Activated T-helper 17 cell treated with anti-CD3 and anti-CD28 coated beads, Interleukin-2, amount 50 U/mL, for 72 hours (primary cell): ENCODE measurements around the gene LAIR2. TPM values are rescaled to one million over a fixed set of nuclear protein-coding genes. Genes with fewer than 3 reads are reported as not detected.
"Not testable (repeated sequence)": the region's sequence is repeated elsewhere in the genome, so short reads cannot be mapped to it uniquely, and the experiment has no call there.

Source experiments
- ATAC-seq: fragments of 150-1000 bp; cut with Tn5 transposase; replicated peaks from 2 replicates; pipeline ENCODE4 v1.10.0; 2021; ENCODE audit warnings: mild to moderate bottlenecking, moderate library complexity
- H3K27ac Mint-ChIP-seq: one replicate; pipeline ENCODE4 v1.8.0; 2022; ENCODE audit warnings: mixed read lengths
- H3K27me3 Mint-ChIP-seq: one replicate; pipeline ENCODE4 v1.8.0; 2022; ENCODE audit warnings: mixed read lengths
- H3K36me3 Mint-ChIP-seq: one replicate; pipeline ENCODE4 v1.8.0; 2022; ENCODE audit warnings: low read depth, mild to moderate bottlenecking, mixed read lengths
- H3K4me1 Mint-ChIP-seq: one replicate; pipeline ENCODE4 v1.8.0; 2022; ENCODE audit warnings: mixed read lengths
- H3K4me3 Mint-ChIP-seq: one replicate; pipeline ENCODE4 v1.8.0; 2022; ENCODE audit warnings: mild to moderate bottlenecking, mixed read lengths
- H3K9me3 Mint-ChIP-seq: one replicate; pipeline ENCODE4 v1.8.0; 2022; ENCODE audit warnings: mixed read lengths
- total RNA-seq, 2 donors: library from RNA; stranded (reverse); gene quantifications; one replicate each; pipeline ENCODE4 v1.2.3, GENCODE V29; 2022

LAIR2 gene
- total RNA-seq, 2 donors from 2014 or later: 0.66 TPM; not detected in 1

DNA sequence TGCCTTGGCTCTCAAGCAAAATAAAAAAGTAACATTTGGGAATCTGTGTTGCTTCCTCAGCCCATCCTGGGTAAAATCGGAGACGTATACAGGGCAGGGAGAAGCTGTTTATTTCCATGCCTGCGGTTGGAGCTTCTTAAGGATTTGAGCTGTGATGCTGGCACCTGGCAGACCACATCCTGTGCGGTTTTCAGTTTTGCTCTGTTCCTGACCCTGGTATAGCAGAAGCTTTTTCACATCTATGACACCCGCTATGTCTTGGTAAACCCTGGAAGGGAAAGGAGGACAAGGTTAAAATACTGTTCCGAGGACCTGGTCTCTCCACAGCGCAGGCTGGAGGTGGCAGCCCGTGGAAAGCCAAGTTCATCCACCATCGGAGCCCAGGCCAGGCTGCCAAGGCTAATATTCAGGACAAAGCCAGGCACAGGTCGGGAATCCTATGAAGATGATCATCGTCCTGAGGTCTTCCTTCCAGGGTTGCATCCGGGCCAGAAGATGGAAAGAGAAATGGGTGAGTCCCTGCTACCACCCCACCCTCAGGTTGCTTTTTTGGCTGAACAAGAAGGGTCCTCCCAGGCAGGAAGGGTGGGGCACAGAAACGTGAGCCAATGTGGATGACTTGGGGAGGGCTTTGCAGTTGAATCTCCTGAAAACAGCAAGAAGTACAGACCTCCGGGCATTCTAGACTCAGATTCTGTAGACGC, 4.7 kb upstream of the LAIR2 start:
- H3K4me1 Mint-ChIP-seq: peaks cover 11% of the 10 kb centered on the region
- not testable (repeated sequence) for H3K9me3 Mint-ChIP-seq, H3K27ac Mint-ChIP-seq, H3K36me3 Mint-ChIP-seq
- H3K27me3 Mint-ChIP-seq: peaks cover 20% of the 10 kb centered on the region
- ATAC-seq: peak; percentile 91
- peak overlapping the region; percentile 26 for H3K4me3 Mint-ChIP-seq

DNA sequence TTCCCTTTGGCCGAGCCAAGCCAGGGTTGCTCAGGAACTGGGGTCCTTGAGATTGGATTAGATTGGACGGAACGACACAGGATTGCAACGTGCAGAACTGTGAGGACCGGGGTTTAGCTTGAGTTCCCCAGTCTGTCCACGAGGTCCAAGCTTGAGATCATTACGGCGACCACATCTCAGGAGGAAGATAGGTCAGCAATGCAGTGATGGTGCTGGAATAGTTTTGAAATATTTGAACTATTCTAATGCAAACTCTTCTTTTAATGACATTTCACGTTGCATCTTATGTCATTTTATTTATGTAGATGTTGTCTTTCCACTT, 4.2 kb upstream of the LAIR2 start:
- ATAC-seq: peak; percentile 29
- H3K4me1 Mint-ChIP-seq: peaks cover 11% of the 10 kb centered on the region
- H3K27me3 Mint-ChIP-seq: peaks cover 17% of the 10 kb centered on the region
- H3K36me3 Mint-ChIP-seq, H3K27ac Mint-ChIP-seq, H3K9me3 Mint-ChIP-seq: not testable (repeated sequence)
- peak overlapping the region; percentile 26 for H3K4me3 Mint-ChIP-seq

DNA sequence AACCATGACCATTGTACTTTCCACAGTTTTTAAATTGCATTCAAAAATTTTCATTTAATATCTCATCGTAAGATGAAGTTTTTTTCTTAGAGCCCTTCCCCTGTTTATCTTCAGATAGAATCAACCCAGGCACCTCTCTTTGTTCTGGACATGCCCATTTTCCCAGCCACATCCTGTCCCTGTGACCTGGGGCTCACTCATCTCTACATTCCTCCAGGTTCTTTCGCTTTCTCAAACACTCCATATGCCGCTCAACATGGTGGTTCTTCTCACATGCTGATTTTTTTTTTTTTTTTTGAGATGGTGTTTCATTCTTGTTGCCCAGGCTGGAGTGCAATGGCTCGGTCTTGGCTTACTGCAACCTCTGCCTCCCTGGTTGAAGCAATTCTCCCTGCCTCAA, 2.9 kb downstream of the LAIR2 start:
- H3K27ac Mint-ChIP-seq, H3K9me3 Mint-ChIP-seq, ATAC-seq, H3K36me3 Mint-ChIP-seq, H3K4me3 Mint-ChIP-seq, H3K4me1 Mint-ChIP-seq: not testable (repeated sequence)
- peaks cover 21% of the 10 kb centered on the region for H3K27me3 Mint-ChIP-seq

DNA sequence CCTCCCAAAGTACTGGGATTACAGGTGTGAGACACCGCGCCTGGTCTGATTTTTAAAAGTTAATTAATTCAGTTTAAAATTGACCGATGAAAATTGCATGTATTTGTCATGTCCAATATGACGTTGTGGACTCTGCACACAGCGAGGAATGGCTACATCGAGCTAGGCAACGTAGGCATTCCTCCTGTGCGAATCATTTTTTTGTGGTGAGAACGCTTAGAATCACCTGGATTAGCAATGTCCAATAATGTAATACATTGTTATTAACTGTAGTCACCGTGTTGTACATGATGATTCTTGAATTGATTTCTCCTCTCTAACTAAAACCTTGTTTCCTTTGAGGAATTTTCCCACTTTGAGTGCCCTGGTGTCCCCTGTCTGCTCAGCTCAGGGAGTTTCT, 3.4 kb downstream of the LAIR2 start:
- no peak for ATAC-seq
- no peak overlapping the region for H3K4me3 Mint-ChIP-seq
- H3K9me3 Mint-ChIP-seq: no peaks in the 10 kb centered on the region
- H3K36me3 Mint-ChIP-seq: no peaks in the 10 kb centered on the region
- H3K4me1 Mint-ChIP-seq: peaks cover 5% of the 10 kb centered on the region
- peaks cover 21% of the 10 kb centered on the region for H3K27me3 Mint-ChIP-seq
- no peak overlapping the region for H3K27ac Mint-ChIP-seq

DNA sequence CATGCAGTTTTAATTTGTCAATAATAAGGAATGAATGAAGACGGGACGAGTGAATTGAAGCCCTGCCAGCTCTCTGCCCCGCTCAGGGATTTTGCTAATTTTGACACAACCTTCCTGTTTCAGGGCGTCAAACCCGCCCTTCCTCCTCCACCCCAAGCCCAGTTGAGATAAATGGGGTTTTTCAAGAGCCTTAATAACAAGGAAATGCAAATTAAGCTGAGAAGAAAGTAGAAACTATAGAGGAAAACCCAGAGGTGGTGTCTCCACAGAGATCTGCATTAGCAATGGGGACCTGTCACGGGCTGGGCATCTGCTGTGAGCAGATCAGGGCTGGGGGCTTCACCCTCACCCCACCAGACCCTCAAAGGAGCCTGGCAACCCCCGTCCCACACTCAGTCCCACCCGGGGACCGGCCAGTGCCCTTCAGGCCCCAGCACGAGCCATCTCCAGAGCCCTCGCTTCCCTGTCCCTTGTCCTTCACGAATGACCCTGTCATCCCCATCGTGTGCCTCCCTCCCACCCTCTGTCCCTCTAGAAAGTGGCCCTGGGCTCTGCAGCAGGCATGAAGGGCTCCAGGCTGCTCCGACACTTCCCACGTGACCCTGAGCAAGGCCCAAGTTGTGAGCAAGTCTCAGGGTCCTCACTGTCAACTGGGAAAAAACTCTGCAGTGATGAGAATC, 4.5 kb downstream of the LAIR2 start:
- H3K9me3 Mint-ChIP-seq, H3K36me3 Mint-ChIP-seq, H3K4me1 Mint-ChIP-seq, H3K4me3 Mint-ChIP-seq, H3K27ac Mint-ChIP-seq: not testable (repeated sequence)
- peak; percentile 19 for ATAC-seq
- peaks cover 22% of the 10 kb centered on the region for H3K27me3 Mint-ChIP-seq

DNA sequence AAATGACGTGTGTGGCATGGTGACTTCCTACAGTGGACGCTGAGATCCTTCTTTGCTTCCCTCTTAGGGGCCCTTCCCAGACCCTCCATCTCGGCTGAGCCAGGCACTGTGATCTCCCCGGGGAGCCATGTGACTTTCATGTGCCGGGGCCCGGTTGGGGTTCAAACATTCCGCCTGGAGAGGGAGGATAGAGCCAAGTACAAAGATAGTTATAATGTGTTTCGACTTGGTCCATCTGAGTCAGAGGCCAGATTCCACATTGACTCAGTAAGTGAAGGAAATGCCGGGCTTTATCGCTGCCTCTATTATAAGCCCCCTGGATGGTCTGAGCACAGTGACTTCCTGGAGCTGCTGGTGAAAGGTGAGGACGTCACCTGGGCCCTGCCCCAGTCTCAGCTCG, 5.2 kb downstream of the LAIR2 start:
- Mint-ChIP-seq H3K36me3 (no peaks in the 10 kb centered on the region), H3K27ac (no peak overlapping the region), H3K4me3 (no peak overlapping the region), H3K27me3 (peaks cover 22% of the 10 kb centered on the region), H3K4me1 (no peaks in the 10 kb centered on the region), H3K9me3 (no peaks in the 10 kb centered on the region)
- no peak for ATAC-seq

DNA sequence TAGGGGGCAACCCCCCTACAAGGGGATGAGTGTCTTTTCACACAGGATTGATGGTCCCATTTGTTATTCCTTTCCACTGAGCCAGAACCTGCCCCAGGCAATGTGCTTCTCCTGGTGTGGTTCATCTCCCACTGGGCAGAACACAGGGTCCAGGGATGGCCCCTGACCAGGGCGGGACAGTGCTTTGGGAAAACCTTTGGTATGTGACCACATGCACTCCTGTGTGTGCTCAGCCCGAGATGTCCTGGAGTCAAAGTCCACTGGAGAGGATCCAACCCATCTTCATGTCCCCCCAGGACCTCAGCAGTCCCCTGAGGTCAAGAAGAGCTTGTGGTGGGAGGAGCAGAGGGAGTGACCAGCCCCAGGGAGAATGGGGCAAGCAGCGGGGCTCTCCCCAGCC, 5.9 kb downstream of the LAIR2 start:
- peaks cover 25% of the 10 kb centered on the region for H3K27me3 Mint-ChIP-seq
- not testable (repeated sequence) for ATAC-seq, H3K27ac Mint-ChIP-seq, H3K36me3 Mint-ChIP-seq, H3K4me3 Mint-ChIP-seq, H3K9me3 Mint-ChIP-seq, H3K4me1 Mint-ChIP-seq

DNA sequence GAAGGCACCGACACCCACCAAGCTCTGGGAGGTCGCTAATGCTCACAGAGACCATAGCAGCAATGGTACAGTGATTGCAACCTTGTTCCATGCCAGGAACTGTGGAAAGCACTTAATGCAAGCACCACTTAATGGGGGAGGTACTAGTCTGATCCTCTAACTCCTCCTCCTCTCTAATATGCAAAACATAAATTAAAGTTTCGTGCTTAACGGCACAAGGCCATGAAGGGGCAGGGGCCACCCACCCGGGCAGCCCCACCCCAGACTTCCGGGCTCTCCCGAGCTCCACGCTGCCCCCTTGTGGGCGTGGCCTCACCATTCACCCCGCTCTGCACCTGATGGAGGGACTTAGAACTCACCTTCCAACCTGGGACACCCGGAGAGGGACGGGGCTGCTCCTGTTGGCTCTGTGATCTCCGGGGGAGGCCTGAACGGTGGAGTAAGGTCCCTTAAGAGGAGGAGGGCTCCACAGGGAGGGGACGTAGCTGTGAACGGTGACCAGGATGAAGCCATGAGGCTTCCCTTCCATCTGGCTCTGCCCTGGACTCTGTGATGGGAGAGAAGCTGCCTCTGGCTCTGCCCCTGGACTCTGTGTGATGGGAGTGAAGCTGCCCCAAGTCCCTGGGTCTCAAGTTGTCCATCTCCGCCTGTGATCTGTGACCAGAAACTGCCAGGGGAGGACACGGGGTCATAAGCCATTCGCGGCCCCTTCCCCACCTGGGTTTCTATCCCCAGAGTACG, 6.7 kb downstream of the LAIR2 start:
- not testable (repeated sequence) for H3K27ac Mint-ChIP-seq, H3K4me3 Mint-ChIP-seq, H3K36me3 Mint-ChIP-seq, H3K4me1 Mint-ChIP-seq, H3K9me3 Mint-ChIP-seq
- peaks cover 24% of the 10 kb centered on the region for H3K27me3 Mint-ChIP-seq
- peak; percentile 64 for ATAC-seq

DNA sequence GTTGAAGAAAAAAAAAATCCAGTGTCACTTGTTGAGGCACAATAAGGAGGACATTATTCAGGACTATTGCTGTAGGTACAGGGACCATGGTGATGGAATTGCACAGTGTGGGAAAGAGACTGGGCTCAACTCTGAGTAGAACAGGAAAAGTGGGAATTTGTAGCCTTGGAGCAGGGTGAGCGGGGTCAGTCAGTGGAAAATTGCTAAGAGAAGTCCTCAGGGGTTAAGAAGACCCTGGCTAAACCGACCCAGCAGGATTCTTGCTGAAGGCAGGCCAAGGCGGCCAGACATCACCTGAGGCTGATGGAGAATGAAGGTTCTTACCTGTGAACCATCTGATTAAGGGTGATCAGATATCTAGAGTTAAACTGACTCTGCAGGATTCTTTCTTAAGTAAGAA, 12.5 kb downstream of the LAIR2 start:
- Mint-ChIP-seq H3K4me1 (peaks cover 10% of the 10 kb centered on the region), H3K27ac (no peak overlapping the region), H3K4me3 (no peak overlapping the region), H3K27me3 (peaks cover 17% of the 10 kb centered on the region), H3K9me3 (peaks cover 4% of the 10 kb centered on the region), H3K36me3 (no peaks in the 10 kb centered on the region)
- ATAC-seq: no peak

DNA sequence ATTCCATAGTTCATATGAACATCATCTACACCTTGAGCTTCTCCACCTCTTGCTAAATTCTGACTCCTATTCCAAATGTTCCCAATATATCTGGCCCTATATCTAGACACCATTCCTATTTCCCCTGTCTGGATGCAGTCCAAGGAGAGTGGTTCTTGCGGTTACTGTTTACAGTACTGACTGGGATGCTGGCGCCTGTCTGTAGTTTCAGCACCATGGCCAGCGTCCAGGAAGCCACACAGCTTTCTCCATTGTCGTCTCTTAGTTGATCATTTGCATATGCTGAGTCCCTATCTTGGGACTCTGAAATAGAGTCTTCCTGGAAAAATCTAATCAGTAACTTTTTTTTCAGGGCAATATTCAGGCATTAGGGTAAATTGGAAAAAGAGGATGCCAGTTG, 14.9 kb downstream of the LAIR2 start:
- peaks cover 27% of the 10 kb centered on the region for H3K27me3 Mint-ChIP-seq
- H3K4me3 Mint-ChIP-seq: no peak overlapping the region
- peak; percentile 39 for ATAC-seq
- no peak overlapping the region for H3K27ac Mint-ChIP-seq
- peaks cover 4% of the 10 kb centered on the region for H3K9me3 Mint-ChIP-seq
- H3K36me3 Mint-ChIP-seq: no peaks in the 10 kb centered on the region
- peaks cover 28% of the 10 kb centered on the region for H3K4me1 Mint-ChIP-seq

DNA sequence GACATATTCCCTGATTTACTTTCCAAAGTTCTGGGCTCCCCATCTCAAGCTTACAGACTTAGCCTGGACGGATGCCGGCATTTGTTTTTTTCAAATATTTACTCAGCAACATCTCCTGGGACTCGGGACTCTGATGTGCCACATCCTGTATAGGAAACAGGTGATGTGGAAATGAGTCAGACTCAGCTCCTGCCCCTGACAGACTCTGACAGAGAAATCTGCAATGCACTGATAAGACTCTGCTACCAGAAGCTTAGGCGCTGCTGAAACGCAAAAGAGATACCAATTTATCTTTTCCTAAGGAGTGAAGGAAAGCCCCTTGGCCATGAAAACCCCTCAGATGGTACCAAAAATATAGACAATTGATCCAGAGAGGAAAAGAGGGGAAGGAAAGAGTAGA, 16.2 kb downstream of the LAIR2 start:
- Mint-ChIP-seq H3K36me3 (no peaks in the 10 kb centered on the region), H3K9me3 (peaks cover 4% of the 10 kb centered on the region), H3K4me1 (peaks cover 34% of the 10 kb centered on the region), H3K27me3 (peaks cover 28% of the 10 kb centered on the region), H3K4me3 (peak overlapping the region; percentile 5), H3K27ac (no peak overlapping the region)
- ATAC-seq: peak; percentile 73

DNA sequence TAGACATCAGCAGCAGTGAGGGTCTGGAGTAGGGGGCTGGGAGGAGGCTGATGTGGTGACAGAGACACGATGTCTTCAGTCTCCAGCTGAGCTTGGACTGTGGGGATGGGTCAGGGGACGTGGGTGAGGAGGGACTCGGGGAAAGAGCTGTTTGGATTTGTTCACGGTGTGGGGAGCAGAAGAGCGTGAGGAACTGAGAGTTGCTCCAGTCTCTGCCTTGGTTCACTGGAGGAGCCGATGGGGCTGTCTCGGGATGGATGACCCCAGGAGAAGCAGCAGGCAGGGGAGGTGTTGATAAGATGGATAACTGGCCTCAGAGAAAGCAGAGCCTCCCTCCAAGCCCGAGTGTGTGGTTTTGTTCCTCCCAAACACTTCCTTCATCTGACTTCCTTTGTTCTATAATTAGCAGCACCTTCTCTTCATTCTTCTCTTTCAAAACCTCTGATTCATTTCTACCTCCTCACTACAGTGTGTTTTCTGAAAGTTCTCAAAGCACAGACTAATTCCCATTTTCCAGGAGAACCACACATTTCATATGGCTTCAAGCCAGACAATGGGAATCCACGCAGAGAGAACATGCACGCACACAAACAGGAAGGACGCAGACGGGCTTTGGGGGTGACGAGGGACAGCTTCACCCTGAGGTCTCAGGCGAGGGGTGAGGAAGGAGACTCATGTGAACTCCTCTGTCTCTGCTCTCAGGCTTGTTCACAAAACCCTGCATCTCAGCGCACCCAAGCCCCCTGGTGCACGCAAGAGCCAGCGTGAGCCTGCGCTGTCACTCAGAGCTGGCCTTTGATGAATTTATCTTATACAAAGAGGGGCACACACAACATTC, 18.6 kb downstream of the LAIR2 start:
- no peaks in the 10 kb centered on the region for H3K36me3 Mint-ChIP-seq
- H3K27me3 Mint-ChIP-seq: peaks cover 30% of the 10 kb centered on the region
- H3K9me3 Mint-ChIP-seq: peaks cover 4% of the 10 kb centered on the region
- peak overlapping the region; percentile 59 for H3K4me3 Mint-ChIP-seq
- H3K4me1 Mint-ChIP-seq: peaks cover 34% of the 10 kb centered on the region
- H3K27ac Mint-ChIP-seq: peak overlapping the region; percentile 14
- peak; percentile 50 for ATAC-seq

DNA sequence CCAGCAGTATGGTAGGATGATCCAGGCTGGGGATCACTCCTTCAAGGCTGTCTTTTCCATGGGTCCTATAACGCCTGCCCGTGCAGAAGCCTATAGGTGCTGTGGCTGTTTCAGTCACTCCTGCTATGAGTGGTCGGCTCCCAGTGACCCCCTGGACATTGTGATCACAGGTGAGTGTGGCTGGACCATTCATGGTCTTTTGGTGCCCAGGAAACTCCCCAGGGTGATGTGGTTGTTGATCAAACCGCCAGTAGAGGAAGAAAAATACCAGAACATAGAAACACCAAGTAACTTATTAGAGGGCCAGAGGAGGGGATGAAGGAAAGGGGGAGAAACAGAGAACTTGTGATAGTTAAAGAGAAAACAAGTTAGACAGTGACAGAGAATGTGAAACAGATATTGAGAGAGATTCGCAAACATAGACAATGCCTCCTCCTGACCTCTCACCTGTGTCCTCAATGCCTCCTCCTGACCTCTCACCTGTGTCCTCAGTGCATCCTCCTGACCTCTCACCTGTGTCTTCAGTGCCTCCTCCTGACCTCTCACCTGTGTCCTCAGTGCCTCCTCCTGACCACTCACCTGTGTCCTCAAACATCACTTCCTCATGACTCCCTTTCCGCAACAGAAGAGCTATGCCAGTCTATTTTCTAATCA, 19.4 kb downstream of the LAIR2 start:
- Mint-ChIP-seq H3K27me3 (peaks cover 31% of the 10 kb centered on the region), H3K9me3 (peaks cover 4% of the 10 kb centered on the region), H3K36me3 (no peaks in the 10 kb centered on the region), H3K27ac (no peak overlapping the region), H3K4me1 (peaks cover 34% of the 10 kb centered on the region), H3K4me3 (peak overlapping the region; percentile 59)
- no peak for ATAC-seq

DNA sequence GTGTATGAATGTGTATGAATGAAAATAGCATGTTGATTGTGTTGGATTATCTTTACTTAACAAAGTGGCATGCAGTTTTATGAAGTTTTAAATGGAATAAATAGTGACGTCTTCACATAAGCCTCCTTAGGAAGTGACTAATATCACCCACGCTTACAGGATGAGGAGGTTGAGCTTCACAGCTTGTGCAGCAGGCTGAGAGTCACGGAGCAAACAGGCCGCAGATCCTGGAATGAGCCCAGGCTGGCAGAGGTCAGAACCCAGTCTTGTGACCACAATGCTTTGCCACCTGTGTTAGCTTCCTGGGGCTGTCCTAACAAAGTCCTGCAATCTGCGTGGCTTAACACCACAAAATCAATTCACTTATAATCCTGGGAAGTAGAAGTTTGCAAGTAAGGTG, 20.8 kb downstream of the LAIR2 start:
- ATAC-seq: peak; percentile 90
- no peaks in the 10 kb centered on the region for H3K9me3 Mint-ChIP-seq
- peaks cover 32% of the 10 kb centered on the region for H3K4me1 Mint-ChIP-seq
- peaks cover 36% of the 10 kb centered on the region for H3K27me3 Mint-ChIP-seq
- peak overlapping the region; percentile 38 for H3K4me3 Mint-ChIP-seq
- H3K27ac Mint-ChIP-seq: no peak overlapping the region
- no peaks in the 10 kb centered on the region for H3K36me3 Mint-ChIP-seq
